Caco-2 (cell line): Measurements from ENCODE around the gene TRUB1. TPM values are rescaled to one million over a fixed set of nuclear protein-coding genes. Genes with fewer than 3 reads are reported as not detected.
"Not testable (repeated sequence)": the region's sequence is repeated elsewhere in the genome, so short reads cannot be mapped to it uniquely, and the experiment has no call there.

Experiments
- Bru-seq: library from RNA; stranded (reverse); fragments of 400-500 nt; gene quantifications from one replicate; lab custom pipeline; 2021; lab: Mats Ljungman, UMichigan
- BruChase-seq, 2 experiments: library from RNA; stranded (reverse); fragments of 400-500 nt; gene quantifications; one replicate each; lab custom pipeline; 2021; lab: Mats Ljungman, UMichigan
- BruUV-seq: library from RNA; stranded (reverse); fragments of 400-500 nt; replicated peaks from 2 replicates; lab custom pipeline; 2021; lab: Mats Ljungman, UMichigan
- CTCF ChIA-PET: fragments of 300-600 bp; sonication (Branson Sonifier 250); formaldehyde crosslinking; loops from one replicate; lab custom pipeline; 2022; ENCODE audit warnings: antibody characterized with exemption; lab: Charles Lee
- POLR2A ChIA-PET: fragments of 300-600 bp; sonication (Branson Sonifier 250); formaldehyde crosslinking; loops from one replicate; lab custom pipeline; 2022; ENCODE audit warnings: antibody characterized with exemption; lab: Charles Lee
- DNase-seq, 2 experiments: peaks; one replicate each; pipeline versions ENCODE4 v3.0.0 to v3.0.0-alpha.2; 2020 to 2022
- H3K27me3 ChIP-seq: replicated peaks from 2 replicates; pipeline ENCODE4 v1.6.0; 2011; ENCODE audit warnings: low read length; ENCODE audit not compliant: control insufficient read depth, insufficient read depth
- H3K36me3 ChIP-seq: 2 replicates; pipeline ENCODE4 v1.5.1; 2011; ENCODE audit warnings: low read length; ENCODE audit not compliant: control insufficient read depth, insufficient read depth
- H3K4me1 ChIP-seq: fragments of 250-450 bp; sonication (Bioruptor Pico); 2 replicates; pipeline ENCODE4 v1.5.1; 2020; ENCODE audit warnings: mild to moderate bottlenecking
- H3K4me3 ChIP-seq: 2 replicates; pipeline ENCODE4 v1.5.1; 2011; ENCODE audit warnings: low read depth, mild to moderate bottlenecking, control low read depth, low read length
- H3K9me3 ChIP-seq: fragments of 250-450 bp; sonication (Bioruptor Pico); 2 replicates; pipeline ENCODE4 v1.5.1; 2020; ENCODE audit warnings: mild to moderate bottlenecking, moderate library complexity
- H3K27ac Mint-ChIP-seq: one replicate; pipeline ENCODE4 v1.8.0; 2022; ENCODE audit warnings: mixed read lengths; ENCODE audit not compliant: unreplicated experiment
- H3K27me3 Mint-ChIP-seq: one replicate; pipeline ENCODE4 v1.8.0; 2022; ENCODE audit warnings: mixed read lengths; ENCODE audit not compliant: insufficient read depth, unreplicated experiment
- H3K36me3 Mint-ChIP-seq: one replicate; pipeline ENCODE4 v1.8.0; 2022; ENCODE audit warnings: mild to moderate bottlenecking, mixed read lengths; ENCODE audit not compliant: insufficient read depth, unreplicated experiment
- H3K4me1 Mint-ChIP-seq: one replicate; pipeline ENCODE4 v1.8.0; 2022; ENCODE audit warnings: low read depth, mixed read lengths; ENCODE audit not compliant: unreplicated experiment
- H3K4me3 Mint-ChIP-seq: one replicate; pipeline ENCODE4 v1.8.0; 2022; ENCODE audit warnings: mild to moderate bottlenecking, moderate library complexity, mixed read lengths; ENCODE audit not compliant: unreplicated experiment
- H3K9me3 Mint-ChIP-seq: one replicate; pipeline ENCODE4 v1.8.0; 2022; ENCODE audit warnings: mixed read lengths; ENCODE audit not compliant: unreplicated experiment
- CTCF ChIP-seq, 2 experiments: fragments of 200-600 bp in 1 of 2; IDR thresholded peaks; 1 replicate in 1 of 2; 2 replicates in 1 of 2; pipeline versions ENCODE4 v1.5.1 to v1.8.0; 2011 to 2022; ENCODE audit warnings: antibody characterized with exemption in 1 of 2, control low read depth in 1 of 2, inconsistent platforms in 1 of 2, low read depth in 1 of 2, low read length in 1 of 2, mild to moderate bottlenecking in 1 of 2, moderate library complexity in 1 of 2; ENCODE audit not compliant: insufficient read depth in 1 of 2, severe bottlenecking in 1 of 2, unreplicated experiment in 1 of 2
- intact Hi-C: fragments of 100-400 bp; cut with micrococcal nuclease; formaldehyde crosslinking; loops from one replicate; pipeline ENCODE4 v1.10.0; 2022; ENCODE audit not compliant: unreplicated experiment
- long read RNA-seq: library from polyadenylated mRNA; stranded (forward); transcript quantifications from one replicate; pipeline ENCODE4 v2.0.0, GENCODE V29; 2022
- total RNA-seq: library from RNA; stranded (reverse); gene quantifications from 2 replicates; pipeline ENCODE4 v1.2.3, GENCODE V29; 2022

The TRUB1 gene
- total RNA-seq = 18.9 and 22.0 TPM in 2 replicates
- percentile 88 among the genes with signal in this experiment for Bru-seq, nascent RNA
- BruChase-seq, experiment 1, labeled RNA remaining after a 2-hour chase = percentile 86 among the genes with signal in this experiment
- percentile 77 among the genes with signal in this experiment for BruChase-seq, experiment 2, labeled RNA remaining after a 6-hour chase
- long read RNA-seq, transcript TRUB1-201 (8 exons, 3,408 nt) = major isoform, 45 of 53 reads
- long read RNA-seq, partial matches to known transcripts = 2 of 53 reads
- long read RNA-seq, other reads (novel, unspliced or antisense) = 4 of 53 reads

DNA sequence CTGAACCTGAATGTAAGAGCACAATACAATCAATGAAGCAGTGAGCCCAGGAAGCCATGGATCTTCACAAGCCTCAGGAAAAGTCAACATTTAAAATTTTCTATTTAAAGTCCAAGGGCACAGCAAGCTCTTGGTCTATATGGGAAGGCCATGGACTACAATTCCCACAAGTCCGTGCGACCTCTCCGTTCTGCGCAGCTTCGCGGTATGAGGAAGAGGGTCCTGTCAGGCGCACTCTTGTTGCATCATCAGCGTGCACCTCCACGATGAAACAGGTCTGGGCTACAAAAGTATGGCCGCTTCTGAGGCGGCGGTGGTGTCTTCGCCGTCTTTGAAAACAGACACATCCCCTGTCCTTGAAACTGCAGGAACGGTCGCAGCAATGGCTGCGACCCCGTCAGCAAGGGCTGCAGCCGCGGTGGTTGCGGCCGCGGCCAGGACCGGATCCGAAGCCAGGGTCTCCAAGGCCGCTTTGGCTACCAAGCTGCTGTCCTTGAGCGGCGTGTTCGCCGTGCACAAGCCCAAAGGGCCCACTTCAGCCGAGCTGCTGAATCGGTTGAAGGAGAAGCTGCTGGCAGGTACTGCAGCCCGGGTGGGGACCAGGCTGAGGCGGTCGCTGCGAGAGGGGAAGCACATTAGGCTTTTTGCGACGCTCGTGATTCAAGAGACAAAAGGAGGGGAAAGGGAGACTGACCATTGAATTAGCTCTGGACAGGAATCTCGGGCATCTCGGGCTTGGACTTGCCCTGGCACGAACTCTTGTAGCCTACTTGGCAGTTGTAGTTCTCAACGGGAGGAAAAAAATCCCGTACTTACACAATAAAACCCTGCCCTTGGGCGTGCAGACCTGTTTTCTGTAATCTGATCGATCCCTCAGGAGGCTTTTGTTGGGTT is at the start of gene TRUB1:
TSS of gene TRUB1 (plus strand) at position 234 of the 894 bp plus-strand sequence. CDS start at position 293, 59 bp downstream.
- TF ChIP-seq CTCF (IDR thresholded peaks at IDR 0.05; ENCODE audit: insufficient read depth in 1 of 2, low read depth in 1 of 2, low read length in 1 of 2, severe bottlenecking in 1 of 2, unreplicated experiment in 1 of 2) = no peak
- intact Hi-C loops = loop anchor here (2.0 kb wide), 1 partner anchor 61 kb away; no protein-coding TSS in a partner anchor
- Mint-ChIP-seq H3K4me3 (peak within 1 kb of the TSS; percentile 95), H3K27ac (peak within 1 kb of the TSS; percentile 98), H3K27me3 (no peaks in the 10 kb centered on the region), H3K36me3 (peaks cover 34% of the 10 kb centered on the region), H3K4me1 (no peaks in the 10 kb centered on the region), H3K9me3 (no peaks in the 10 kb centered on the region)
- ChIA-PET POLR2A (interaction anchor here (0.6 to 1.1 kb wide), 5 partner anchors 23 to 254 kb away, joined by 3 to 5 read pairs (median 3); no protein-coding TSS in a partner anchor), CTCF (interaction anchor here (1.3 kb wide), 1 partner anchor 62 kb away, joined by 3 read pairs; no protein-coding TSS in a partner anchor)
- H3K4me1 ChIP-seq = peaks cover 7% of the 10 kb centered on the region
- no peaks in the 10 kb centered on the region for H3K36me3 ChIP-seq
- TSS peak; percentile 52 for BruUV-seq
- no peaks in the 10 kb centered on the region for H3K27me3 ChIP-seq
- H3K4me3 ChIP-seq = peak within 1 kb of the TSS; percentile 92
- DNase-seq = peak; percentile 90 to 95
- H3K9me3 ChIP-seq = no peaks in the 10 kb centered on the region

- Histone ChIP-seq H3K4me1 (no peaks in the 10 kb centered on the region), H3K27me3 (no peaks in the 10 kb centered on the region), H3K4me3 (no peak overlapping the region), H3K36me3 (no peaks in the 10 kb centered on the region), H3K9me3 (no peaks in the 10 kb centered on the region; the same call in 1 of the 2 replicates)
- TF ChIP-seq CTCF (IDR thresholded peaks at IDR 0.05; ENCODE audit: insufficient read depth in 1 of 2, low read depth in 1 of 2, low read length in 1 of 2, severe bottlenecking in 1 of 2, unreplicated experiment in 1 of 2) = no peak
- Mint-ChIP-seq H3K36me3 (no peaks in the 10 kb centered on the region), H3K9me3 (no peaks in the 10 kb centered on the region), H3K27me3 (peaks cover under 1% of the 10 kb centered on the region), H3K4me1 (no peaks in the 10 kb centered on the region), H3K27ac (no peak overlapping the region), H3K4me3 (peak overlapping the region; percentile 12)
- DNase-seq = no peak
- ChIA-PET POLR2A (no interaction called here), CTCF (no interaction called here)
- intact Hi-C loops = no loop called here
- BruUV-seq = no TSS peak
These were observed 44.7 kb upstream of the TRUB1 start for GRCh38 chr10:114893251-114893650.

GRCh38 chr10:114894911-114895310 is 43.1 kb upstream of the TRUB1 start:
- Histone ChIP-seq H3K4me1 (no peaks in the 10 kb centered on the region), H3K36me3 (no peaks in the 10 kb centered on the region), H3K9me3 (no peaks in the 10 kb centered on the region; the same call in 1 of the 2 replicates), H3K27me3 (no peaks in the 10 kb centered on the region), H3K4me3 (no peak overlapping the region)
- no peak overlapping the region for H3K4me3 Mint-ChIP-seq
- no peak overlapping the region for H3K27ac Mint-ChIP-seq
- intact Hi-C loops = no loop called here
- no peaks in the 10 kb centered on the region for H3K27me3 Mint-ChIP-seq
- H3K9me3 Mint-ChIP-seq = no peaks in the 10 kb centered on the region
- ChIA-PET CTCF (no interaction called here), POLR2A (interaction anchor here (0.6 kb wide), 1 partner anchor 28 kb away, joined by 3 read pairs; no protein-coding TSS in a partner anchor)
- DNase-seq = no peak
- no peaks in the 10 kb centered on the region for H3K4me1 Mint-ChIP-seq
- H3K36me3 Mint-ChIP-seq = no peaks in the 10 kb centered on the region
- TF ChIP-seq CTCF (IDR thresholded peaks at IDR 0.05; ENCODE audit: insufficient read depth in 1 of 2, low read depth in 1 of 2, low read length in 1 of 2, severe bottlenecking in 1 of 2, unreplicated experiment in 1 of 2) = no peak
- BruUV-seq = no TSS peak

DNA sequence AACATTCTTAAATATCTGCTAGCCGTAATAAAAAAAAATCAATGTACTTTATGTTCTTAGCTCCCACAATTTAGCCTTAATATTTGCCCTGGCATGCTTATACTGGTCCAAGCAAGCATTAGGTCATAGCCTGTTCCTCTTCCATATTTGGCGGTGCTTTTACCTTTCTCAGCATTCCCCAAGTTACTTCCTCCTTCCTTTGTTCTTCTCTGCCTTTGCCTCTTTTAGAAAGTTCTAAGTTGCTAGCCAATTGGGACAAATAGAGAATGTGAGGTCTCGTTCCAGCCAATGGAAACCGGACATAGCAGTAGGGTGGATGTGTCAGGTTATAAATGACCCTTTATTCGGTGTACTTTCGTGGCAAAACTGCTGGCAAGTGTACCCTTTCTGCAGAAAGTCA is 41.0 kb upstream of the TRUB1 start:
- H3K9me3 ChIP-seq, H3K27me3 ChIP-seq, DNase-seq, H3K27me3 Mint-ChIP-seq, H3K4me1 ChIP-seq, H3K4me3 ChIP-seq, H3K9me3 Mint-ChIP-seq, intact Hi-C loops, CTCF ChIA-PET, H3K4me3 Mint-ChIP-seq, POLR2A ChIA-PET, H3K36me3 ChIP-seq, H3K27ac Mint-ChIP-seq, BruUV-seq, H3K4me1 Mint-ChIP-seq, H3K36me3 Mint-ChIP-seq: not testable (repeated sequence)
